HepG2 (cell line): ENCODE results near the gene RNF10. TPM values are rescaled to one million over a fixed set of nuclear protein-coding genes. Genes with fewer than 3 reads are reported as not detected.

Source experiments
- ETS1 ChIP-seq: sonication (generic); formaldehyde crosslinking; IDR thresholded peaks from 2 replicates; pipeline ENCODE4 v1.4.0; 2020; ENCODE audit warnings: missing genetic modification reagents
- HMGXB4 ChIP-seq, 2 experiments: sonication (generic) in 1 of 2; formaldehyde crosslinking in 1 of 2; IDR thresholded peaks; 2 replicates each; pipeline versions ENCODE4 v1.4.0 to v1.6.1; 2018 to 2020; ENCODE audit warnings: missing genetic modification reagents in 2 of 2, borderline replicate concordance in 1 of 2, low read depth in 1 of 2, mild to moderate bottlenecking in 1 of 2, missing biosample characterization in 1 of 2
- MED13 ChIP-seq: sonication (generic); formaldehyde crosslinking; IDR thresholded peaks from 2 replicates; pipeline ENCODE4 v1.5.0; 2020; ENCODE audit warnings: missing genetic modification reagents
- NFE2 ChIP-seq: sonication (generic); formaldehyde crosslinking; IDR thresholded peaks from 2 replicates; pipeline ENCODE4 v1.4.0; 2020; ENCODE audit warnings: missing genetic modification reagents
- PITX1 ChIP-seq: sonication (generic); formaldehyde crosslinking; IDR thresholded peaks from 2 replicates; pipeline ENCODE4 v1.5.1; 2020; ENCODE audit warnings: mild to moderate bottlenecking, missing genetic modification reagents
- SALL1 ChIP-seq: sonication (generic); formaldehyde crosslinking; IDR thresholded peaks from 2 replicates; pipeline ENCODE4 v1.8.0; 2022; ENCODE audit warnings: mild to moderate bottlenecking, missing genetic modification reagents
- polyA plus RNA-seq, 8 experiments: library from polyadenylated mRNA; depleted of rRNA in 3 of 8; stranded (reverse) in 7 of 8; unstranded in 1 of 8; fragments of >200 nt; fragmentation: Illumina TruSeq in 4 of 8; extraction: Trizol in 4 of 8; gene quantifications; 2 replicates each; pipeline versions ENCODE4 v1.2.1 to v1.2.3, GENCODE V29; 2011 to 2016; ENCODE audit warnings: low read depth in 4 of 8, missing spikeins in 1 of 8, mixed read lengths in 1 of 8; ENCODE audit not compliant: insufficient read depth in 1 of 8
- total RNA-seq, 5 experiments: library from RNA; depleted of rRNA; stranded (reverse); fragments of >200 nt; fragmentation: Illumina TruSeq; extraction: Trizol; gene quantifications; 2 replicates each; pipeline ENCODE4 v1.2.3, GENCODE V29; 2016; ENCODE audit warnings: low read depth in 1 of 5
- TF ChIP-seq, protein P1 (sequence below): sonication (generic); formaldehyde crosslinking; IDR thresholded peaks from 2 replicates; pipeline ENCODE4 v1.5.1; 2020; ENCODE audit warnings: mild to moderate bottlenecking, missing genetic modification reagents, borderline replicate concordance
- TF ChIP-seq, protein P2 (sequence below): sonication (generic); formaldehyde crosslinking; IDR thresholded peaks from 2 replicates; pipeline ENCODE4 v1.4.0; 2020; ENCODE audit warnings: missing genetic modification reagents
- TF ChIP-seq, protein P3 (sequence below): sonication (generic); formaldehyde crosslinking; IDR thresholded peaks from 2 replicates; pipeline ENCODE4 v1.5.0; 2020; ENCODE audit warnings: mild to moderate bottlenecking, missing genetic modification reagents, moderate library complexity

Gene RNF10
- total and polyA plus RNA-seq, 2 of the 13 experiments (the other 11 are each of a cell fraction or from before 2014, with no cell fraction given), result 62.5 to 88.0 TPM

DNA sequence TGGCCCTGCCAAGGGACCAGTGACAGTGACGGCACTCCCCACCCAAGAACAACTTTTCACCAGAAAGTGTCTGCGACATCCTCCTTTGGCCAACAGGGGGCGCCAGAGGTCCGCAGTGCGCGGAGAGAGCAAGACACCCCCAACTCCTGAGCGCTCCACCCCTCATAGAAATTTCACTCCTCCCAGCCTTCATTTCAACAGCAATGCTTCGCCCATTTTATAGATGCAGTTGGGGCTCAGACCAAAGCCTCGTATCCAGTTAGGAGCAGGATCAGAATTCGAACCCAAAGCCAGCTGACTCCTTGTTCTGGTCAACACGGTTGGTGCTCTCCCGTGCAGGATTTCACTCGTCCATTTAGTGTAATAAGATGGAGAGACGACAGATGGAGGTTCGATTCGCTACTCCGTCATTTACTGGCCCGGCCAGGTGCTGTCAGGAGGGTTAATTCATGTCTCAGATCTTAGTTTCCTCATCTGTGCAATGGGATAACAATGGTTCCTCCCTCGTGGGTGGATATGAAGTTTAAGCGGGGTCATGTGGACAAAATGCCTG lies 49.4 kb downstream of the RNF10 start (continued):
- TF ChIP-seq, protein P1, sequence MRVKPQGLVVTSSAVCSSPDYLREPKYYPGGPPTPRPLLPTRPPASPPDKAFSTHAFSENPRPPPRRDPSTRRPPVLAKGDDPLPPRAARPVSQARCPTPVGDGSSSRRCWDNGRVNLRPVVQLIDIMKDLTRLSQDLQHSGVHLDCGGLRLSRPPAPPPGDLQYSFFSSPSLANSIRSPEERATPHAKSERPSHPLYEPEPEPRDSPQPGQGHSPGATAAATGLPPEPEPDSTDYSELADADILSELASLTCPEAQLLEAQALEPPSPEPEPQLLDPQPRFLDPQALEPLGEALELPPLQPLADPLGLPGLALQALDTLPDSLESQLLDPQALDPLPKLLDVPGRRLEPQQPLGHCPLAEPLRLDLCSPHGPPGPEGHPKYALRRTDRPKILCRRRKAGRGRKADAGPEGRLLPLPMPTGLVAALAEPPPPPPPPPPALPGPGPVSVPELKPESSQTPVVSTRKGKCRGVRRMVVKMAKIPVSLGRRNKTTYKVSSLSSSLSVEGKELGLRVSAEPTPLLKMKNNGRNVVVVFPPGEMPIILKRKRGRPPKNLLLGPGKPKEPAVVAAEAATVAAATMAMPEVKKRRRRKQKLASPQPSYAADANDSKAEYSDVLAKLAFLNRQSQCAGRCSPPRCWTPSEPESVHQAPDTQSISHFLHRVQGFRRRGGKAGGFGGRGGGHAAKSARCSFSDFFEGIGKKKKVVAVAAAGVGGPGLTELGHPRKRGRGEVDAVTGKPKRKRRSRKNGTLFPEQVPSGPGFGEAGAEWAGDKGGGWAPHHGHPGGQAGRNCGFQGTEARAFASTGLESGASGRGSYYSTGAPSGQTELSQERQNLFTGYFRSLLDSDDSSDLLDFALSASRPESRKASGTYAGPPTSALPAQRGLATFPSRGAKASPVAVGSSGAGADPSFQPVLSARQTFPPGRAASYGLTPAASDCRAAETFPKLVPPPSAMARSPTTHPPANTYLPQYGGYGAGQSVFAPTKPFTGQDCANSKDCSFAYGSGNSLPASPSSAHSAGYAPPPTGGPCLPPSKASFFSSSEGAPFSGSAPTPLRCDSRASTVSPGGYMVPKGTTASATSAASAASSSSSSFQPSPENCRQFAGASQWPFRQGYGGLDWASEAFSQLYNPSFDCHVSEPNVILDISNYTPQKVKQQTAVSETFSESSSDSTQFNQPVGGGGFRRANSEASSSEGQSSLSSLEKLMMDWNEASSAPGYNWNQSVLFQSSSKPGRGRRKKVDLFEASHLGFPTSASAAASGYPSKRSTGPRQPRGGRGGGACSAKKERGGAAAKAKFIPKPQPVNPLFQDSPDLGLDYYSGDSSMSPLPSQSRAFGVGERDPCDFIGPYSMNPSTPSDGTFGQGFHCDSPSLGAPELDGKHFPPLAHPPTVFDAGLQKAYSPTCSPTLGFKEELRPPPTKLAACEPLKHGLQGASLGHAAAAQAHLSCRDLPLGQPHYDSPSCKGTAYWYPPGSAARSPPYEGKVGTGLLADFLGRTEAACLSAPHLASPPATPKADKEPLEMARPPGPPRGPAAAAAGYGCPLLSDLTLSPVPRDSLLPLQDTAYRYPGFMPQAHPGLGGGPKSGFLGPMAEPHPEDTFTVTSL (CRISPR knock-in tag), result no peak
- TF ChIP-seq MED13 (CRISPR knock-in tag), result no peak
- TF ChIP-seq ETS1 (CRISPR knock-in tag), result 0 out of 2 replicates have a peak, but pooled peaks have one; percentile 39
- no peak for TF ChIP-seq PITX1 (CRISPR knock-in tag)
- peak in 1 of 2 experiments; percentile 26; a peak in 1 of 4 replicates for TF ChIP-seq HMGXB4 (CRISPR knock-in tag; IDR thresholded peaks at IDR 0.05; ENCODE audit: borderline replicate concordance in 1 of 2, low read depth in 1 of 2)
- TF ChIP-seq SALL1 (CRISPR knock-in tag), result peak; percentile 55
- TF ChIP-seq, protein P2, sequence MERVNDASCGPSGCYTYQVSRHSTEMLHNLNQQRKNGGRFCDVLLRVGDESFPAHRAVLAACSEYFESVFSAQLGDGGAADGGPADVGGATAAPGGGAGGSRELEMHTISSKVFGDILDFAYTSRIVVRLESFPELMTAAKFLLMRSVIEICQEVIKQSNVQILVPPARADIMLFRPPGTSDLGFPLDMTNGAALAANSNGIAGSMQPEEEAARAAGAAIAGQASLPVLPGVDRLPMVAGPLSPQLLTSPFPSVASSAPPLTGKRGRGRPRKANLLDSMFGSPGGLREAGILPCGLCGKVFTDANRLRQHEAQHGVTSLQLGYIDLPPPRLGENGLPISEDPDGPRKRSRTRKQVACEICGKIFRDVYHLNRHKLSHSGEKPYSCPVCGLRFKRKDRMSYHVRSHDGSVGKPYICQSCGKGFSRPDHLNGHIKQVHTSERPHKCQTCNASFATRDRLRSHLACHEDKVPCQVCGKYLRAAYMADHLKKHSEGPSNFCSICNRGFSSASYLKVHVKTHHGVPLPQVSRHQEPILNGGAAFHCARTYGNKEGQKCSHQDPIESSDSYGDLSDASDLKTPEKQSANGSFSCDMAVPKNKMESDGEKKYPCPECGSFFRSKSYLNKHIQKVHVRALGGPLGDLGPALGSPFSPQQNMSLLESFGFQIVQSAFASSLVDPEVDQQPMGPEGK (CRISPR knock-in tag), result peak; percentile 82
- no peak for TF ChIP-seq NFE2 (CRISPR knock-in tag)
- TF ChIP-seq, protein P3, sequence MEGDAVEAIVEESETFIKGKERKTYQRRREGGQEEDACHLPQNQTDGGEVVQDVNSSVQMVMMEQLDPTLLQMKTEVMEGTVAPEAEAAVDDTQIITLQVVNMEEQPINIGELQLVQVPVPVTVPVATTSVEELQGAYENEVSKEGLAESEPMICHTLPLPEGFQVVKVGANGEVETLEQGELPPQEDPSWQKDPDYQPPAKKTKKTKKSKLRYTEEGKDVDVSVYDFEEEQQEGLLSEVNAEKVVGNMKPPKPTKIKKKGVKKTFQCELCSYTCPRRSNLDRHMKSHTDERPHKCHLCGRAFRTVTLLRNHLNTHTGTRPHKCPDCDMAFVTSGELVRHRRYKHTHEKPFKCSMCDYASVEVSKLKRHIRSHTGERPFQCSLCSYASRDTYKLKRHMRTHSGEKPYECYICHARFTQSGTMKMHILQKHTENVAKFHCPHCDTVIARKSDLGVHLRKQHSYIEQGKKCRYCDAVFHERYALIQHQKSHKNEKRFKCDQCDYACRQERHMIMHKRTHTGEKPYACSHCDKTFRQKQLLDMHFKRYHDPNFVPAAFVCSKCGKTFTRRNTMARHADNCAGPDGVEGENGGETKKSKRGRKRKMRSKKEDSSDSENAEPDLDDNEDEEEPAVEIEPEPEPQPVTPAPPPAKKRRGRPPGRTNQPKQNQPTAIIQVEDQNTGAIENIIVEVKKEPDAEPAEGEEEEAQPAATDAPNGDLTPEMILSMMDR, result peak; percentile 91
